HFFc6 (cell line): ENCODE measurements around the gene MRGPRD. TPM values are rescaled to one million over a fixed set of nuclear protein-coding genes. Genes with fewer than 3 reads are reported as not detected.

Source experiments
- DNase-seq: peaks from one replicate; pipeline ENCODE4 v3.0.0-alpha.2; 2018
- H3K27ac Mint-ChIP-seq: 2 replicates; pipeline ENCODE4 v1.8.0; 2020; ENCODE audit warnings: mild to moderate bottlenecking, mixed read lengths
- H3K27me3 Mint-ChIP-seq: 2 replicates; pipeline ENCODE4 v1.8.0; 2021; ENCODE audit warnings: mild to moderate bottlenecking, moderate library complexity, mixed read lengths; ENCODE audit not compliant: insufficient read depth
- H3K36me3 Mint-ChIP-seq: 2 replicates; pipeline ENCODE4 v1.8.0; 2021; ENCODE audit warnings: low read depth, mixed read lengths
- H3K4me1 Mint-ChIP-seq: 2 replicates; pipeline ENCODE4 v1.8.0; 2020; ENCODE audit warnings: low read depth, mixed read lengths
- H3K4me3 Mint-ChIP-seq: 2 replicates; pipeline ENCODE4 v1.8.0; 2020; ENCODE audit warnings: mild to moderate bottlenecking, moderate library complexity, mixed read lengths
- H3K9me3 Mint-ChIP-seq: 2 replicates; pipeline ENCODE4 v1.8.0; 2020; ENCODE audit warnings: mild to moderate bottlenecking, mixed read lengths
- CTCF ChIP-seq: fragments of 200-600 bp; sonication (generic); IDR thresholded peaks from 2 replicates; pipeline ENCODE4 v1.5.0; 2021; ENCODE audit warnings: antibody characterized with exemption, mild to moderate bottlenecking
- total RNA-seq, 6 experiments: library from RNA; stranded (reverse); fragmentation: NEBNext Ultra II Directional; extraction: Animal tissue kit (Norgen Biotek cat#: 25700); gene quantifications; 2 replicates in 1 of 6; 3 replicates in 5 of 6; pipeline ENCODE4 v1.2.3, GENCODE V29; 2021

The MRGPRD gene
- total RNA-seq, 6 experiments from 2014 or later: not detected

GRCh38 chr11:68994161-68994893, 13.5 kb upstream of the MRGPRD start:
- Mint-ChIP-seq H3K27ac (no peak overlapping the region), H3K4me1 (peaks cover 14% of the 10 kb centered on the region), H3K9me3 (no peaks in the 10 kb centered on the region), H3K36me3 (no peaks in the 10 kb centered on the region), H3K4me3 (no peak overlapping the region), H3K27me3 (peaks cover 25% of the 10 kb centered on the region)
- TF ChIP-seq CTCF: no peak
- no peak for DNase-seq

GRCh38 chr11:68993546-68993945, 12.8 kb upstream of the MRGPRD start:
- TF ChIP-seq CTCF: no peak

GRCh38 chr11:68992743-68993255, 12.0 kb upstream of the MRGPRD start:
- H3K27me3 Mint-ChIP-seq: peaks cover 25% of the 10 kb centered on the region
- no peak for DNase-seq
- TF ChIP-seq CTCF: no peak
- H3K9me3 Mint-ChIP-seq: no peaks in the 10 kb centered on the region
- no peaks in the 10 kb centered on the region for H3K36me3 Mint-ChIP-seq
- H3K4me1 Mint-ChIP-seq: no peaks in the 10 kb centered on the region
- no peak overlapping the region for H3K4me3 Mint-ChIP-seq
- no peak overlapping the region for H3K27ac Mint-ChIP-seq

More at GRCh38 chr11:68993546-68993945, 12.8 kb upstream of the MRGPRD start:
- H3K27me3 Mint-ChIP-seq: peaks cover 25% of the 10 kb centered on the region
- no peak for DNase-seq
- H3K27ac Mint-ChIP-seq: no peak overlapping the region
- H3K4me3 Mint-ChIP-seq: no peak overlapping the region
- H3K9me3 Mint-ChIP-seq: no peaks in the 10 kb centered on the region
- H3K36me3 Mint-ChIP-seq: no peaks in the 10 kb centered on the region
- peaks cover 7% of the 10 kb centered on the region for H3K4me1 Mint-ChIP-seq

GRCh38 chr11:68990995-68991780, 10.4 kb upstream of the MRGPRD start:
- H3K4me1 Mint-ChIP-seq: no peaks in the 10 kb centered on the region
- no peaks in the 10 kb centered on the region; the same call in 1 of the 2 replicates for H3K36me3 Mint-ChIP-seq
- peaks cover 27% of the 10 kb centered on the region for H3K27me3 Mint-ChIP-seq
- no peak for TF ChIP-seq CTCF
- H3K27ac Mint-ChIP-seq: no peak overlapping the region
- no peak overlapping the region for H3K4me3 Mint-ChIP-seq
- DNase-seq: no peak
- H3K9me3 Mint-ChIP-seq: no peaks in the 10 kb centered on the region

- no peak for DNase-seq
- Mint-ChIP-seq H3K27me3 (peaks cover 30% of the 10 kb centered on the region), H3K4me1 (no peaks in the 10 kb centered on the region), H3K36me3 (no peaks in the 10 kb centered on the region; the same call in 1 of the 2 replicates), H3K9me3 (no peaks in the 10 kb centered on the region), H3K27ac (no peak overlapping the region), H3K4me3 (no peak overlapping the region)
- no peak for TF ChIP-seq CTCF
These were observed 9.3 kb upstream of the MRGPRD start for GRCh38 chr11:68989936-68990606.
